Measurements from ENCODE around the gene RIBC1.

RIBC1 gene

GRCh38 chrX:53433651-53434639 is 11.3 kb downstream of the RIBC1 start, which contains the start of gene HSD17B10 (continued):
- TF ChIP-seq ZNF16 (tag by site-specific recombination; IDR thresholded peaks at IDR 0.05; ENCODE audit: low read depth) (no peak), ZNF571 (tag by site-specific recombination; IDR thresholded peaks at IDR 0.05) (no peak), ZNF221 (tag by site-specific recombination; IDR thresholded peaks at IDR 0.05; ENCODE audit: borderline replicate concordance) (no peak), ZNF2 (tag by site-specific recombination; IDR thresholded peaks at IDR 0.05) (0 out of 2 replicates have a peak, but pooled peaks have one; percentile 50), TSHZ1 (tag by site-specific recombination; IDR thresholded peaks at IDR 0.05; ENCODE audit: borderline replicate concordance) (no peak), ZNF560 (tag by site-specific recombination; IDR thresholded peaks at IDR 0.05; ENCODE audit: borderline replicate concordance) (no peak), HOXA7 (CRISPR knock-in tag; IDR thresholded peaks at IDR 0.05; ENCODE audit: borderline replicate concordance) (no peak), ZBTB44 (tag by site-specific recombination; IDR thresholded peaks at IDR 0.05) (no peak), HOXD13 (CRISPR knock-in tag; IDR thresholded peaks at IDR 0.05; ENCODE audit: borderline replicate concordance) (no peak), HIC1 (tag by site-specific recombination; IDR thresholded peaks at IDR 0.05) (no peak), ZNF248 (tag by site-specific recombination; IDR thresholded peaks at IDR 0.05) (no peak), ZBTB49 (tag by site-specific recombination; IDR thresholded peaks at IDR 0.05; ENCODE audit: low read depth) (no peak), ZNF510 (tag by site-specific recombination; IDR thresholded peaks at IDR 0.05; ENCODE audit: insufficient replicate concordance) (no peak), ZFP37 (tag by site-specific recombination; IDR thresholded peaks at IDR 0.05) (no peak), INSM2 (tag by site-specific recombination; IDR thresholded peaks at IDR 0.05) (no peak), REST (tag by site-specific recombination; IDR thresholded peaks at IDR 0.05) (no peak), ZNF544 (tag by site-specific recombination; IDR thresholded peaks at IDR 0.05) (no peak), ZNF791 (tag by site-specific recombination; IDR thresholded peaks at IDR 0.05) (no peak), ZNF280C (tag by site-specific recombination; IDR thresholded peaks at IDR 0.05) (no peak), ZNF747 (tag by site-specific recombination; IDR thresholded peaks at IDR 0.05) (no peak)

Data from HEK293 (cell line).